HepG2 (cell line): ENCODE measurements around the gene ARMH1. TPM values are rescaled to one million over a fixed set of nuclear protein-coding genes. Genes with fewer than 3 reads are reported as not detected.

Experiments
- ATAC-seq: fragments of 200-7000 bp; cut with Tn5 transposase; 3 replicates; pipeline ENCODE4 v1.9.1; 2020; ENCODE audit warnings: mild to moderate bottlenecking, moderate library complexity
- BruUV-seq: library from RNA; stranded (reverse); fragments of 400-500 nt; replicated peaks from 2 replicates; lab custom pipeline; 2021; lab: Mats Ljungman, UMichigan
- CTCF ChIA-PET: fragments of 300-600 bp; formaldehyde crosslinking; extraction: SDS; loops from one replicate; lab custom pipeline; 2021; ENCODE audit warnings: low total read pairs, inconsistent platforms, low intra/inter-chr PET ratio; lab: Yijun Ruan, JAX
- POLR2A ChIA-PET: fragments of 350-600 bp; sonication (Branson Sonifier 250); formaldehyde crosslinking; loops from one replicate; lab custom pipeline; 2020; ENCODE audit warnings: antibody characterized with exemption, inconsistent platforms; lab: Yijun Ruan, JAX
- DNase-seq: peaks from one replicate; pipeline ENCODE4 v3.0.0-alpha.2; 2015; ENCODE audit warnings: low spot score
- FAIRE-seq: peaks from 3 replicates; lab custom pipeline; 2011; peaks lifted over from hg19 to GRCh38; lab: Jason Lieb, UNC
- H2AFZ ChIP-seq: one replicate; pipeline ENCODE4 v1.6.1; 2011; ENCODE audit warnings: low read length, inconsistent platforms
- H3K27ac ChIP-seq: fragments of 300-600 bp; 3 replicates; pipeline ENCODE4 v1.8.0; 2011; ENCODE audit warnings: mixed run types, mild to moderate bottlenecking, mixed read lengths, low read length, inconsistent platforms; ENCODE audit not compliant: insufficient read depth; ENCODE audit errors: extremely low read length
- H3K27me3 ChIP-seq, 2 experiments: fragments of 200-600 bp in 1 of 2; 2 replicates in 1 of 2; 3 replicates in 1 of 2; pipeline versions ENCODE4 v1.6.0 to v1.8.0; 2011; ENCODE audit warnings: low read length in 2 of 2, mild to moderate bottlenecking in 2 of 2, moderate library complexity in 2 of 2, inconsistent platforms in 1 of 2; ENCODE audit not compliant: insufficient read depth in 2 of 2, control insufficient read depth in 1 of 2
- H3K36me3 ChIP-seq, 2 experiments: fragments of 200-600 bp in 1 of 2; replicated peaks in 1 of 2; 2 replicates in 1 of 2; 3 replicates in 1 of 2; pipeline versions ENCODE4 v1.5.1 to v1.8.0; 2011; ENCODE audit warnings: low read length in 2 of 2, inconsistent platforms in 1 of 2; ENCODE audit not compliant: insufficient read depth in 2 of 2, control insufficient read depth in 1 of 2
- H3K4me1 ChIP-seq: 2 replicates; pipeline ENCODE4 v1.5.1; 2012; ENCODE audit warnings: low read length, inconsistent platforms; ENCODE audit not compliant: insufficient read depth
- H3K4me2 ChIP-seq: 2 replicates; pipeline ENCODE4 v1.6.0; 2011; ENCODE audit warnings: low read depth, low read length, inconsistent platforms
- H3K4me3 ChIP-seq, 3 experiments: fragments of 200-600 bp in 1 of 3; sonication (generic), shearing (Covaris generic) in 1 of 3; replicated peaks in 1 of 3; 2 replicates each; pipeline ENCODE4 v1.5.1; 2011 to 2016; ENCODE audit warnings: low read length in 3 of 3, inconsistent platforms in 2 of 3, low read depth in 2 of 3, mild to moderate bottlenecking in 2 of 3, control low read depth in 1 of 3, mixed read lengths in 1 of 3; ENCODE audit not compliant: insufficient read depth in 1 of 3
- H3K79me2 ChIP-seq: one replicate; pipeline ENCODE4 v1.6.1; 2011; ENCODE audit warnings: low read length, inconsistent platforms; ENCODE audit not compliant: insufficient read depth
- H3K9ac ChIP-seq: 2 replicates; pipeline ENCODE4 v1.6.0; 2011; ENCODE audit warnings: mild to moderate bottlenecking, low read depth, low read length, inconsistent platforms; ENCODE audit not compliant: insufficient read depth
- H3K9me3 ChIP-seq: 2 replicates; pipeline ENCODE4 v1.5.1; 2012; ENCODE audit warnings: mild to moderate bottlenecking, low read length
- H4K20me1 ChIP-seq: 2 replicates; pipeline ENCODE4 v1.6.0; 2011; ENCODE audit warnings: inconsistent platforms, mild to moderate bottlenecking, low read length, moderate library complexity; ENCODE audit not compliant: insufficient read depth
- DDIT3 ChIP-seq: sonication (generic); formaldehyde crosslinking; IDR thresholded peaks from 2 replicates; pipeline ENCODE4 v1.4.0; 2020; ENCODE audit warnings: mild to moderate bottlenecking, missing genetic modification reagents
- GATAD2A ChIP-seq: IDR thresholded peaks from 2 replicates; pipeline ENCODE4 v1.6.1; 2016
- HNRNPK ChIP-seq: fragments of 200-400 bp; formaldehyde crosslinking; IDR thresholded peaks from 2 replicates; pipeline ENCODE4 v1.6.1; 2018; ENCODE audit warnings: low read length, low read depth, moderate library complexity, mild to moderate bottlenecking; ENCODE audit not compliant: poor library complexity, severe bottlenecking
- NAIF1 ChIP-seq: sonication (generic); formaldehyde crosslinking; IDR thresholded peaks from 2 replicates; pipeline ENCODE4 v1.5.0; 2020; ENCODE audit warnings: mild to moderate bottlenecking, missing genetic modification reagents, borderline replicate concordance
- NFE2L1 ChIP-seq: sonication (generic); formaldehyde crosslinking; IDR thresholded peaks from 2 replicates; pipeline ENCODE4 v1.4.0; 2020; ENCODE audit warnings: missing genetic modification reagents, mild to moderate bottlenecking, borderline replicate concordance
- RCOR2 ChIP-seq: IDR thresholded peaks from 2 replicates; pipeline ENCODE4 v1.6.1; 2016; ENCODE audit warnings: missing biosample characterization, missing genetic modification reagents
- RXRB ChIP-seq: IDR thresholded peaks from 2 replicates; pipeline ENCODE4 v1.6.1; 2016; ENCODE audit warnings: borderline replicate concordance, missing genetic modification reagents, missing compliant biosample characterization
- SMAD3 ChIP-seq: sonication (generic); formaldehyde crosslinking; IDR thresholded peaks from 2 replicates; pipeline ENCODE4 v1.4.0; 2020; ENCODE audit warnings: missing genetic modification reagents
- THAP7 ChIP-seq: sonication (generic); formaldehyde crosslinking; IDR thresholded peaks from 2 replicates; pipeline ENCODE4 v1.8.1; 2023; ENCODE audit warnings: mild to moderate bottlenecking, missing genetic modification reagents
- ZBTB33 ChIP-seq: sonication (generic); formaldehyde crosslinking; IDR thresholded peaks from 2 replicates; pipeline ENCODE4 v1.4.0; 2020; ENCODE audit warnings: missing genetic modification reagents
- ZNF292 ChIP-seq: sonication (generic); formaldehyde crosslinking; IDR thresholded peaks from 2 replicates; pipeline ENCODE4 v1.8.1; 2022; ENCODE audit warnings: mild to moderate bottlenecking, low read depth, missing genetic modification reagents, borderline replicate concordance
- ZNF3 ChIP-seq: IDR thresholded peaks from 2 replicates; pipeline ENCODE4 v1.7.0; 2017; ENCODE audit warnings: inconsistent platforms
- ZNF30 ChIP-seq: sonication (generic); formaldehyde crosslinking; IDR thresholded peaks from 2 replicates; pipeline ENCODE4 v1.5.0; 2020; ENCODE audit warnings: mild to moderate bottlenecking, missing genetic modification reagents
- ZNF615 ChIP-seq: sonication (generic); formaldehyde crosslinking; IDR thresholded peaks from 2 replicates; pipeline ENCODE4 v1.5.0; 2020; ENCODE audit warnings: mild to moderate bottlenecking, missing genetic modification reagents, borderline replicate concordance
- WGBS: methylation state at CpG from one replicate; pipeline ENCODE4 v1.1.6; 2017; ENCODE audit warnings: low lambda C conversion rate; 5-methylcytosine and 5-hydroxymethylcytosine counted together
- in situ Hi-C: cut with HindIII; loops from 2 replicates; pipeline ENCODE4 v1.10.0; 2017; ENCODE audit warnings: low pct_unique_long_range_greater_than_20kb; ENCODE audit not compliant: extremely low pct_ligation_motif_present
- intact Hi-C: fragments of 100-400 bp; cut with micrococcal nuclease; formaldehyde crosslinking; loops from one replicate; pipeline ENCODE4 v1.10.0; 2022; ENCODE audit not compliant: unreplicated experiment
- polyA plus RNA-seq, 8 experiments: library from polyadenylated mRNA; depleted of rRNA in 3 of 8; stranded (reverse) in 7 of 8; unstranded in 1 of 8; fragments of >200 nt; fragmentation: Illumina TruSeq in 4 of 8; extraction: Trizol in 4 of 8; gene quantifications; 2 replicates each; pipeline versions ENCODE4 v1.2.1 to v1.2.3, GENCODE V29; 2011 to 2016; ENCODE audit warnings: low read depth in 4 of 8, missing spikeins in 1 of 8, mixed read lengths in 1 of 8; ENCODE audit not compliant: insufficient read depth in 1 of 8
- total RNA-seq, 5 experiments: library from RNA; depleted of rRNA; stranded (reverse); fragments of >200 nt; fragmentation: Illumina TruSeq; extraction: Trizol; gene quantifications; 2 replicates each; pipeline ENCODE4 v1.2.3, GENCODE V29; 2016; ENCODE audit warnings: low read depth in 1 of 5
- TF ChIP-seq, protein P1 (sequence below): sonication (generic); formaldehyde crosslinking; IDR thresholded peaks from 2 replicates; pipeline ENCODE4 v1.5.0; 2020; ENCODE audit warnings: missing genetic modification reagents, mild to moderate bottlenecking, borderline replicate concordance

Gene ARMH1
- total and polyA plus RNA-seq, 2 of the 13 experiments (the other 11 are each of a cell fraction or from before 2014, with no cell fraction given) = 0.69 TPM; not detected in 1

DNA sequence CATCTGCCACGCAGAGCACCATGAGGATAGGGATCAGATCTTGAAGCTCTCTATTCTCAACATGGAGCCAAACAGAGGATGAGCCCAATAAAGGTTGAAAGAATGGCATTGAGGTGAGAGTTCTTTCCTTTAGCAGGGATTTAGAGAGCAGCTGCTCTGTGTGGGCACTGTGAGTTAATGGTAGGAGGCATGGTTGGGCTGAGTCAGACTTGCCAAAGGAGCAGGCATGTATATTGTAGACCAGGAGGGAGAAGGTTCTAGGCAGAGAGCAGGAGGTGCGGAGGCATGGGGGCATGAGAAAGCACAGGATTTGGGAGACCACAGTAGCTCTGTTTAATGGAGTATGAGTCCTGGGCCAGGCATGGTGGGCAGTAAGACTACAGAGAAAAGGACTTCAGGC, 32.3 kb upstream of the ARMH1 start:
- H3K27me3 ChIP-seq = no peaks in the 10 kb centered on the region
- WGBS = 97% methylated on average over 2 of the region's 2 CpGs
- BruUV-seq = no TSS peak
- H3K79me2 ChIP-seq = no peaks in the 10 kb centered on the region
- no peaks in the 10 kb centered on the region for H3K9me3 ChIP-seq
- no peak overlapping the region for H3K27ac ChIP-seq
- H3K4me1 ChIP-seq = no peaks in the 10 kb centered on the region
- DNase-seq = no peak
- H3K4me2 ChIP-seq = no peak overlapping the region
- no peak for FAIRE-seq
- ATAC-seq = no peak
- peaks cover 54 to 93% of the 10 kb centered on the region in 2 experiments for H3K36me3 ChIP-seq
- H3K4me3 ChIP-seq = no peak overlapping the region
- in situ Hi-C loops = no loop called here
- no peak for TF ChIP-seq DDIT3 (CRISPR knock-in tag)
- no peak for TF ChIP-seq HNRNPK
- TF ChIP-seq GATAD2A (CRISPR knock-in tag) = no peak
- TF ChIP-seq NFE2L1 = no peak
- TF ChIP-seq RXRB (CRISPR knock-in tag) = no peak
- TF ChIP-seq ZNF292 (CRISPR knock-in tag) = no peak
- no peaks in the 10 kb centered on the region for H4K20me1 ChIP-seq
- ChIA-PET CTCF (no interaction called here), POLR2A (interaction anchor here (0.9 to 2.2 kb wide), 5 partner anchors 8 to 32 kb away, joined by 3 to 14 read pairs (median 5); partner anchors contain the start of genes ARMH1 and TMEM53)
- no peak overlapping the region for H2AFZ ChIP-seq
- intact Hi-C loops = no loop called here
- H3K9ac ChIP-seq = no peak overlapping the region

- Histone ChIP-seq H4K20me1 (no peaks in the 10 kb centered on the region), H3K9me3 (no peaks in the 10 kb centered on the region), H3K27me3 (no peaks in the 10 kb centered on the region), H3K4me1 (no peaks in the 10 kb centered on the region), H3K9ac (no peak overlapping the region), H2AFZ (no peak overlapping the region), H3K79me2 (no peaks in the 10 kb centered on the region), H3K4me2 (no peak overlapping the region), H3K36me3 (peaks cover 53 to 92% of the 10 kb centered on the region in 2 experiments), H3K4me3 (no peak overlapping the region), H3K27ac (no peak overlapping the region)
- in situ Hi-C loops = no loop called here
- intact Hi-C loops = no loop called here
- ATAC-seq (no peak), FAIRE-seq (no peak), DNase-seq (no peak)
- ChIA-PET CTCF (no interaction called here), POLR2A (interaction anchor here (0.9 to 1.8 kb wide), 4 partner anchors 9 to 31 kb away, joined by 3 to 6 read pairs (median 4); partner anchors contain the start of genes ARMH1 and TMEM53)
- no TSS peak for BruUV-seq
- 95% methylated on average over 3 of the region's 3 CpGs for WGBS
- TF ChIP-seq ZNF30 (CRISPR knock-in tag) = no peak
- no peak for TF ChIP-seq RCOR2
- no peak for TF ChIP-seq NAIF1 (CRISPR knock-in tag)
- no peak for TF ChIP-seq ZNF615 (CRISPR knock-in tag)
- TF ChIP-seq SMAD3 = no peak
- no peak for TF ChIP-seq ZNF3
- no peak for TF ChIP-seq THAP7 (CRISPR knock-in tag)
- TF ChIP-seq, protein P1, sequence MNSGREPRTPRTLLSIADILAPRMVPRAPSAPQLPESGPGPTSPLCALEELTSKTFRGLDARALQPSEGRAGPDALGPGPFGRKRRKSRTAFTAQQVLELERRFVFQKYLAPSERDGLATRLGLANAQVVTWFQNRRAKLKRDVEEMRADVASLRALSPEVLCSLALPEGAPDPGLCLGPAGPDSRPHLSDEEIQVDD (CRISPR knock-in tag) = no peak
- TF ChIP-seq ZBTB33 (CRISPR knock-in tag) = no peak
These were observed 31.6 kb upstream of the ARMH1 start for GRCh38 chr1:44642925-44643324.
